HG03095 (cell line): ENCODE data around the gene EFNA5.

ENCODE experiments used
- ATAC-seq: cut with Tn5 transposase; IDR thresholded peaks from one replicate; pipeline ENCODE4 v1.9.1; 2021; ENCODE audit warnings: moderate library complexity; ENCODE audit not compliant: unreplicated experiment

Gene EFNA5

DNA sequence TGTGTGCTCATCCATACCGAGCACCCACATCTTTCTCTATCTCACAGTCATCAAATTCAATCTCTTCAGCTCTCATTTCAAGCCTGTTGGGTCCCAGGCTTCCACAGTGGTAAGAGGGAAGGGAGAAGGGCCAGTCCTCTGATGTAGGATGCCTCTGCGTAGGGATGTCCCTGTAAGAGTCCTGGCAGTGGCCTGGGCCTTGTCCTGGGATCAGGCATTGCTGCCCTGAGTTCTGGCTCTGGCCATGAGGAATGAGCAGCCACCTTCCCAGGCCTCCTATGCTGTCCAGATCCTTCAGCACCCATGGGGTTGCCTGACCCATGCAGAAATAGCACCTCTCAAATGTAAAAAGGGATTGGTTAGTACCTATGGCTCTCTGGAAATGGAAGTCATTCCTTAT, 121.2 kb downstream of the EFNA5 start:
- ATAC-seq: no peak

DNA sequence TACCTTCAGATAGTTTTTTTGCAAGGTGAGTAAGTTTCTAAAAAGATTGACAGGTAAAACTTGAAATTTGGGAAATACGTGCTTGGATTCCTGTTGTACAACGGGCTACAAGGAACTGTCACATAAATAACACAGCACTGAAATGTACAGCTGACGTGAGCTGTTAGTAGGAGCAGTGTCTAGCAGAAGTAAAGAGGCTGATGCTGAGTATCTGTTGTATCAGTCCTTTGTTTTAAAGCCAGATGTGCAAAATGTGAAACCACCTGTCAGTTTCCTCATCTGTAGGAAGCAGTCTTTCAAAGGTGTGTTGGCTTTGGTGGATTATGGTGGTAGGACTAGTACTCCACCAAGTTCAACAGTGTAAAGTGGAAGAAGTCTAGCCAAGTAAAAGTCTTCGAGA, 122.3 kb downstream of the EFNA5 start:
- no peak for ATAC-seq

DNA sequence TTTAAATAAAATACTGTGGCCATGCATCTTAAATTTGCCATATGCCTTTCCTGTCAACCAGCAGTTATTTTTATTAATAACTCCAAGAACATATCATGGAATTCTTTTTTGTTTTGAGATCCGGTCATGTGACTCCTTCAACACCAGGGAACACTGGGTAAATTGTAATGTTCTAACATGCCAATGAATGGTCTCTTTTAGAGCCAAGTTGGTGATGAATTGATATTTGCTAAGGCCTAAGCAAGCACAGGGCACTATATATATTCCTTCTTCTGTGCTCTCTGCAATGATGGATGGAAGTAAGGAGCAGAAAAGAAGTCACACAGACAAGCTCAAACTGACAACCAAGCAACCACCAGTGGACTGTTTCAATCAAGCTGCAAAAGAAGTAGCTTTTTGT, 124.0 kb downstream of the EFNA5 start:
- ATAC-seq: no peak

DNA sequence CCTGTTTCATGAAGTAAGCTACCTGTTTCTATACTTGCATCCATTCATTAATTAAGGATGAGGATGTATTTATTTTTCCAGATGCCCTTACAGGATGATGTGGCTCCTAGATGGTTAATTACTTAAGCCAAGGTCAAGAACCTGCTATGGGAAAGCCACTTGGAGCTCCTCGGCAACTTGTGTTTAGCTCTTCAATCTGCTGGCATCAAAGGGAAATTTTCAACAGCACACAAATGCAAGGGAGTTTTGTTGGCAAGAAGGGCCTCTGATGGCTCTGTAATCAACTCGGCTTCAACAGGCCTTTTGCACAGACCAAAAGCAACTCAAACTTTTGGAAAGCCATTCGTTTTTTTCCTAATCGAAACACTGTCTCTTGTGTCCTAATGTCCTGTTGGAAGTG, 125.3 kb downstream of the EFNA5 start:
- ATAC-seq: no peak

DNA sequence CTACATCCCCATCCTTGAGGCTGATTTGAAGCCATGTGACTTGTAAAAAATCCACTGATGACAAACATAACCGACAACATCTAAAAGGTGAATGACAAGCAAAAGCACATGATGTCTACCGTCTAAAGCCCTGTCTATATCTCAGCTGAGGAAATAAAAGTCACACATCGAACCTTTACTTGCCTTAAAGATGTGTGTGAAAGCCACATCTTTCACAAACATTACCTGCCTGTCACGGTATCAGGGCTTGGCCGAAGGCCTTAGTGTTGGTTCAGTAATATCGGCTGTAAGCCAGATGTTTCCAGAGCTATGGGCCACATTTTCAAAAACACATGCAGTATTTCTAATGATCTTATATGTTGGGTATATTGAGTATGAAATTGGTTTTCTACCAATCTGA, 125.8 kb downstream of the EFNA5 start:
- ATAC-seq: no peak

DNA sequence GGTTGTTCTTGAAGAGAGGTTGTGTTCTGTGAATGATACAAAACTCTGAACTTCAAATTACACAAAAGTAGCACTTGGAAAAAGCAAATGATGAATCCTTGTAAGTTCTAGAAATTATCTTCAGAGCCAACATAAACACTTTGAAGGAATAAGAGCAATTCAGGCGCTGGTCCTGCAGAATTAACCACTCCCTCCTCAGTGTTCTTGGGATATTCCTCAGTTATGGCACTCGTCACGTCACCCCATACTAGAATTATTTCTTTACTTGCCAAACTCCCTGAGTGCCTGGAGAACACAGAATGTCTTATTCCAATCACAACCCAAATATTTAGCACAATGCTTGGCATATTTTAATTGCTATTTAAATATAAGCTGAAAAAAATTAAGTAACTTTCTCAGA, 126.3 kb downstream of the EFNA5 start:
- no peak for ATAC-seq

DNA sequence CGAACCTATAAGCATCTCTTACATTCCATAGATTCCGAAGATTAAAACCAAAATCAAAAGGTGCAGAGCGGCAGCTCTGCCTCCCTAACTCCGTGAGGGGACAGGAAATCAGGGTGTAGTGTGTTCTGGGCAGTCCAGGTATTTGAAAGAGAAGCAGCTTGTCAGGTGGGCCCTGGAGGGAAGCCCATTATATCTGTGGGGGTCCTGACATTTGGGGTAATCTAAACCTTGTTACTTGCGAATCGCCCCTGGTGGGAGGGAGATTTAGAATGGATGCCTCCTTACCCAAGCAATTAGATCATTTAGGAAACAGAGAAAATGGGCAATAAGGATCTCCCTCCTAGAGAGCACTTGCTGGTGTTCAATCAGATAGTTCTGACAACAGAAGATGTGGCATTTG, 126.9 kb downstream of the EFNA5 start:
- ATAC-seq: no peak

DNA sequence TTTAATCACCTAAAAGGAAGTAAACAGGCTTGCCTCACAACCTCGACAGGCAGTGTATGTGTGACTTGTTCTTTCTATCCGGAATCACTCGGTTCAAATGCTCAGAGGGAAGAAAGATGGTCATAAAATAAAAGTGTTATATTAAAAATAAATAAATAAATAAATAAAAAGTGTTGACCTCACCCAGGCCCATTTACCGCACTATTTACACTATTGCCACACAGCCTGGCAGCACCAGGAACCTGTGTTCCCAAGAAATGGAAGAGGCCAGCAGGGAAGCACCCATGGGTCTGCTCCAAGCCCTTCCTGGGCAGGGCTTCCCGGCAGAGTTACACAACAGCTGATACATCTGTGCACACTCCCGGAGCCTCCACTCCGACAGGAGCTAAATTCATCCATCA, 127.9 kb downstream of the EFNA5 start:
- ATAC-seq: no peak

DNA sequence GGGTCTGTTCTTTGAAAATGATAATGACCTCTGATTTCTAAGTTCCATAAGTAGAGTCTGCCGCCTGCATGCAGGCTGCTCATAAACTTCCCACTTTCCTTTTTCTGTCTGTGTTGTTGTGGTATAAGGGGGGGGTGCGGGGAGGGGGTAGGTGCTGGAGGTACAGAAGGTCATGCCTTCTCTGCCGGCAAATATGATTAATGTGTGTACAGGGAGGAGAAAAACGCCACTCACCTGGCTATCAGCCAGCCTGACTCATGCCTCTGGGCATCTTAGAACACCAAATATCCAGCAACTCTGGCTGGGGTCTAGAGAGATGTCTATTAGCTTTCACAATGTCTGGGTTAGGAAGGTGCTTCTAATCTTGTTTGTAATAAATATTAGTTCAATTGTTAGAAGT, 128.3 kb downstream of the EFNA5 start:
- ATAC-seq: no peak

DNA sequence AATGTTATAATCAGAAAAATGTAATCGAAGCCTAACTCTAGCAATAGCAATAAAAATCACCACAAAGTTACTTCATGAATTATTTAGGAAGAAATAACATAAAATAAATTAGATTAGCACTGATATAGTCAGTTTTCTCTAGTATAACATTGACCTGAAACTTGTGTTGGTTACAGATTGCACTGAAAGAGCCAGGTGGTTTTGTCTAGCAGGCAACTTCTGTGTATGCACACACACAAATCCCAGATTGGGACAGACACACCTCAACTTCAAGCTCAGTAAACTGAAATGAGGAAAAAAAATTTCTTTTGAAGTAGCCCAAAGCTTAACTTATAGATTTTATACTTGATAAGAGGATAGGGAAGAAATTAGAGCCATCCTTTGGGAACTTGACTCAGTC, 129.3 kb downstream of the EFNA5 start:
- ATAC-seq: peak; percentile 59

DNA sequence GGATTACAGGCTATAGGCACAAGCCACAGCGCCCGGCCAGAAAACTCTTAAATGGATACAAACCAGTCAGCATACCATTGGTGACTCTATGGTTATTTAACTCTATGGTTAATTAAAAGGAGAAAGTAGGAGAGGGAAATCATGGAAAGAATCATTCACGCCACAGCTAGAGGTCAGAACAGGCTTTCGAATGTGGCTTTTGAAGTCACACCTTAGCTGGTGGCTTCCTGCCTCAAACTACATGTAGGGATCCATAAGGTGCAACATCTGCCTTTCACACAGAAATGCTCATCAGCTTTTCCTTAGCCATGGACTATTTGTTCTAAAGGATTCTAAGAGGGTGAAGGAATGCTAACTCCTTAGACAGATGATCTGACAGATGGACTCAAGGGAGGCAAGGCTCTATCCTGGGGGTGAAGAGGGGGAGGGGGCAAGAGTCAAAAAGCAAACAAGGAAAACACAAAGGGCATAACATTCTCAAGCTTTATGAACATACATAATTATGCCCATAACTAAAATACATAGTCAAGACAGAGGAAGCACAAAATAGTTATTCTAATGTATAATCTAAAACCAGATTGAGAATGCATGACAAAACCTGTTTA, 130.9 kb downstream of the EFNA5 start:
- no peak for ATAC-seq

DNA sequence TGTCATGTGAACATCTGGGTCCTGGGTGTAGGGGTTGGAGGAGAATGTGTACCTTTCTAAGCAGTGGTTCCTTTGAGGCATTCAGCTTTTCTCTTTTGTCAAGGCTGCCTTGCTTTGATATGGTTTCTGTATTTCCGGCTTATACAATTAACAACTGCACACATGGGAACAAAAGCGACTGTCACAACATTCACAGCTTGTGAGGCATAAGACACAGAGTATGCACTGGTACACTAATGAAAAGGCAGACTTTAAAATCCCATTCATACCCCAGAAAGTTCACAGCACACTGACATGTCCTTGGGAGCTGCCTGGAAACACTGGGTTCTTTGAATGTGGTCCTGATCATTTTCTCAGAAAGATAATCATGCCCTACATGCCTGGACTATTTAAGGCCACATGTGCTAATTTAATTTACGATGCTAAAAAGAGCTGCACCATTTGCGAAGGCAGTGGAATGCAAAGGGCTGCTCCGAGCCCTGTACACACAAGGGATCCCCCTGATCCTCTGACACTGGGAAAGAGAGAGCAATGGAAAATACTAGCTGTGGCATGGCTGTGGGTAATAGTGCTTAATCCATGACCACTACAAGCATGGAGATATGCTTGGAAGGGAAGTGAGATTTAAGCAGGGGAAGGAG, 131.8 kb downstream of the EFNA5 start:
- ATAC-seq: no peak

DNA sequence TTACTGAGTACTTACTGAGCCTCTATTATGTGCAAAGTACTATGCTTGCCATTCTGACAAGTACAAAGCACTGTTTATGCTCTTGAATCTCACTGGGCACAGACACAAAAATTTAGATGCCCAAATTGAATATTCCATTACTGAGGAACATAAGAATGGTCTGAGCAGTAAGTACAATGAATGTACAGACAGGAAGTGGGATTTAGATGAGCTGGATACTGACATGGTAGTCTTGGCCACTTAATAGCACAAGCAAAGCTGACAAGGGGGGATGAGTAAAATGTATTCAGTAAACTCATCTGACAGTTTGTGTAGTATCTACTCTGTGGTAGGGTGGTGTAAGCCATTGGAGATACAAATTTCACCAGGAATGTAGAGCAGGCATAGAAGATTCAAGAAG, 132.4 kb downstream of the EFNA5 start:
- no peak for ATAC-seq

DNA sequence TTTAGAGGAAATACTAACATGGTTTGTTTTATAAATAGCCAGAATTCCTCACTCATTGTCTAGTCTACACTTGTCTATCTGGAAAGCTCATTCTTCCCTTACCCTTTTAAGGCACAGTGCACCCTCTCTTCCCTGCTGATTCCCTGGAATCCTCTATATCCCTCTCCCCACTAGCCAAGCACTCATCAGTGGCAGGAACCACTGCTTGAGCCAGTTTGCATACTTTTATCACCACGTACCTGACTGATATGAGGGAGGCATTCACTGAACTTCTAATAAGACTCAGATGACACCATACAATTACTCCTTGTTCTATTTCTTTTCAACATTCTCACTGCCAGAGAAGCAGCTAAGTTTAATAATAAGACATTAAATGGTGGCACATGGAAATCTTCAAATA, 134.9 kb downstream of the EFNA5 start:
- no peak for ATAC-seq

DNA sequence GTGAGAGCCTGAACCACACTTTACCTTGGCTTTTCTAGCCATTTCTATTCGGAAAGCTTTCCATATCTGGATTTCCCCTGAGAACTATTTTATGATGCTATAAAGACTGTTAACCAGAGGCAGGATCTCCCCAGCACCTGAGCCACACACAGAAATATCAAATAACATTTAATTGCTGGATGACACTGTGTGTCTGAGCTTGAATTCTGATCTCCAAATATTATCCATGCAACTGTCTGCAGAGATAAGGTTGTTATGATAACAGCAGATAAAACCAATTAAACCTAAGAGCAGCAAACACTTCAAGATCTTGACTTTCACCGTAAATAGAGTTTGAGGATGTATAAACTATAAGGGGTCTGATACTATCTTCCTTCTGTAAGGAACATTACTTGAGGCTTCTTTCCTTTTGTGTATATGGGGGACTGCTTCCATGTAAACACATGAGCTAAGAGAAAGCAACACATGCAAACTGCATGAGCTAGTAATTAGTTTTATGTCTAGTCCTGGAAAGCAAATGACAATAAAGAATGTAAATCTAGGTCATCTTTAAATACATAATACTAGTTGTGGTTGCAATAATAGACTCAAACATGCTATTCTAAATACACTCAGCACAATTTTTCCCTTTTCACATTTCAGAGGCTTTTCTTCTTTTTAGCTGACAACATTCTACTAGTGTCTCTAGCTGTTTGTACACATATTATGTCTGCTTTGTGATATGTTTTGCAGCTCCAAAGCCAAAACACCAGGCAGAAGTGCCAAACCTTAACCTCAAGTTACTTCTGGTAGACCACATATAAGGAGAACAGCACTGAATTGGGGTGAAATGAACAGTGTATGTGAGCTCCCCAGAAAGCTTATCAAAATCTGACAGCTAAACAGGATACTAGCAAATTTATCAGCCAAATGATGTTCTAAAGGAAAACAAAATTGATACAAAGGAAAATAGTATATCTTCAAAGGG, 136.5 kb downstream of the EFNA5 start:
- ATAC-seq: no peak

DNA sequence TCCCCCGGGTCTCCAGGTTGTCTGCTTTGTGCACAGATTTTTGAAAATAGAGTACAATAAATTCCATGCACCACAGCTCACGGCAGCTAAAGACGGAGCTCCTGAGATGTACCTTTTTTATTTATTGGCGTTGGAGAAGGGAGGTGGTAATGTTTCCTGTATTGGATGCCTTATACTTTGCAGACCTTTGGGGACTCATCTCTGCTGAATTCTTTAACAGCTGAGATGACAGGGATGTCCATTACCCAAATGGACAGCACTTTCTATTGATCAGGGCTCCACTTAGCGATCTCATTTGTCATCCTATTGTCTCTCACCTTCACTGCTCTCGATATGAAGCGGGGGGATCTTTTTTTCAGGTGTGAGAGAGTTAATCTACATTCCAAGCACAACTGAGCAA, 137.8 kb downstream of the EFNA5 start:
- no peak for ATAC-seq

DNA sequence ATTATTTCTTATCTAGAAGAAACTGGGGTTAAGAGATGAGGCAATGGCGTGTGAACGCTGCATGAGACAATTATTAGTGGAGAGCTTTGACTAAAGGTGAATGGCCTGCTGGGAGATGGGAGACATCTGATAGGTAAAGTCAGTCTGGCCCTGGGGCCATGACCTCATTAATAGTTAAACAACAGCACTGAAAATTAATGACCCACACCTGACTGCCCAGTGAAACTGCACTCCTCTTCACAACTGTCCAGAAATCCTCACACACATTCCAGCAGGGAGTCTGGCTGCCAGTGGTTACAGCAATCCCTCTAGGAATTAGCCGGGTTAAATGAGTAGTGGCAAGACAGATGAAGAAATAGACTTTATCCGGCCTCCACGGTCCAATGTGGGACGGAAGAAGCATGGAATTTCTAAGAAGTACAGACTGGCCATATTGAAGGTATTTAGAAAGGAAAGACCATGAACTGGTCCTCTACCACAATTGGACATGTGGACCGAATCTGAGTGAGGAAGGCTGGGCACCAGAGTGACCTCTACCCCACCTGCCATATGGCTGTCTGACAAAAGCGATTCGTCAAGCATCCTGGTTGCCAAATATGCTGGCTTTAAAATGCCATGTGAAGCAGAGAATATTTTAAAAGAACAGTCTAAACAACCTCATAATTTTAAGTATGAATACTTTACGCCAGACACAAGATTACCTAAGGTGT, 138.4 kb downstream of the EFNA5 start:
- no peak for ATAC-seq

DNA sequence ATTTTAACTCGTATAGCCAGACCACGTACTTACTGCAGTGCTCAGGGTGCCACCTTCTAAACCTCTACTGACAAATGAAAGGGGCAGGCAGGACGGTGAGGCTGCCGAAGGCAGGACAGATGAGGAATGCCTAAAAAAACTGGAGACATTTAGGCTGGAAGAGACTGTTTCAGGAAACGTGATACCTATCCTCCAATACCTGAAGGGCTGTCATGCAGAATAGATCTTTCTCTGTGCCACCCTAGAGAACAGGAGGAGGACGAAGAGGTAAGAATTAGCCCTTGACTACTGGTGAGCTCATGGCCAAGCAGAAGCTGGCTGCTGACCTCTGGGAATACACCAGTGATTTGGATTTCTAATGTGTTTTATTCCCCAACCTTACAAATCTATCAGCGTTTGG, 139.4 kb downstream of the EFNA5 start:
- ATAC-seq: no peak

DNA sequence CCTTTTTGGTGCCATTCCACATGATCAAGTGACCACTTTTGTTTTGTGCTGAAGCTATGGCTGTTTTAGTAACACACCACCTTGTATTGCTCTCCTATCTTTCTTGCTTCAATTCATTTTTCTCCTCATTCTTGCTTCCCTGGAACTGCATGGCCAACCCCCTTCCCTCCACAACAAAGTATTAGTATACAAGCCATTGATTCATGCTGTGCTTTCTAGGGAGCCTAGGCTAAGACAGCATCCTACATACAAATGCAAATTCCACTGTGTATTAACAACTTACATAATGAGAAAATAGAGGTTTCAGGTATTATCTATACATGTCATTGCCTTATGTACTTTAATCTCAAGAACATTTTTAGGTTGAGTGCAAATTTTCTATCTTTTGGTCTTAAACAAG, 141.1 kb downstream of the EFNA5 start:
- ATAC-seq: no peak

DNA sequence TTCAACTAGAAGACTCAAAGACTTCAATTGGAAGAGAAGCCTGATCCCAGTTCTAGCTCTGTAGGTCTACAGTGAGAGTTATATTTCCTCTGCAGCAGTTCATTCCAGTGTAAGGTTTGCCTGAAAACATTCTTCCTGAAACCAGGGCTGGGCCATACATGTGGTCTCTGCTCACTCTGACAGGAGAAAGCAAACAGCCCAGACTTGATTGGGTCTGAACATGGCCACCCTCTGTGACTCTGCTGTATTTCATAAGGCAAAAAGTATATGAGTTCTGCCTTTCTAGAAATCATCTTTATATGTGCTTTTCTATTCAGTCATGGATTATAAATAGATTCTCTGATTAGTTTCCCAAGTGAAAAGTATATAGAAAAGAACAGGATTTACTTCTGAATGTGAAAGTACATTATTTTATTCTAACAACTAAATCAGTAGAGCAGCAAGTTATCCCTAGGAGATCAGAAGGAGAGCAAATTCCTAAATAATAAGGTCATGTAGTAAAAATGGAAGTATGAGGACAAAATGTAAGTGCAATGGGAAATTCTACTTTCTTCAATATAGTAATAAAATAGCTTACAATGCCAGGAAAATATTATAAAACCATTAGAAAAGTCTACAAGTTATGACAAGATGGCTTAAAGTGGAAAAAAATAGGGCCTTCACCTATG, 144.3 kb downstream of the EFNA5 start:
- ATAC-seq: no peak

DNA sequence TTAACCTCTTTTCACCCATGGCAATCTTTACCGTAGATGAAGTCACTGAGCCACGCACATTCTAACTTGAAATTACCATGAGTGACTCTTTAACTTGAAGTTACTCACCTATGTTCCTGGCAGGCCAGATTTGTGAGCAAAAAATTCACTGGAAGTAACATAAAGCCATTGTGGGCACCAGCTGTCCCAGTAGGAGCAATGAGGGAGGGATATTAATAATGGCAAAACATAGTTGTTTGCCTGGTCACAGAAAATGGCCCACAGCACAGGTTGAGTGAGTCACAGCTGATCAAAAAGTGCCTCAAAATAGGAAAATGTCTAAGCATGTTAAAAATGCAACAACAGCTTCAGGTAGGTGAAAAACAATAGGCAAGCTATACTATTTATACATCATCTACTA, 146.6 kb downstream of the EFNA5 start:
- ATAC-seq: no peak
